GM18519 (cell line): ENCODE measurements around the gene IMPA2.

Source experiments
- ATAC-seq: cut with Tn5 transposase; IDR thresholded peaks from one replicate; pipeline ENCODE4 v1.9.1; 2021; ENCODE audit warnings: mild to moderate bottlenecking, moderate library complexity; ENCODE audit not compliant: unreplicated experiment, low FRiP score

IMPA2 gene

GRCh38 chr18:11986061-11986460 is 4.8 kb downstream of the IMPA2 start:
- ATAC-seq, result no peak

GRCh38 chr18:11987527-11987926 is 6.2 kb downstream of the IMPA2 start:
- no peak for ATAC-seq

- no peak for ATAC-seq
Observed at GRCh38 chr18:11989174-11989573, 7.9 kb downstream of the IMPA2 start.

- ATAC-seq, result no peak
Observed at GRCh38 chr18:11989966-11990380, 8.7 kb downstream of the IMPA2 start.

- no peak for ATAC-seq
Observed at GRCh38 chr18:11990539-11990938, 9.2 kb downstream of the IMPA2 start.

GRCh38 chr18:11991021-11991795 is 9.9 kb downstream of the IMPA2 start:
- no peak for ATAC-seq

GRCh38 chr18:11992096-11992790 is 10.9 kb downstream of the IMPA2 start:
- no peak for ATAC-seq

- no peak for ATAC-seq
Observed at GRCh38 chr18:11993264-11993916, 12.1 kb downstream of the IMPA2 start.

- ATAC-seq, result no peak
Observed at GRCh38 chr18:11994336-11994702, 13.0 kb downstream of the IMPA2 start.

GRCh38 chr18:11994703-11995444 is 13.6 kb downstream of the IMPA2 start:
- ATAC-seq, result no peak

- no peak for ATAC-seq
Observed at GRCh38 chr18:11995445-11996189, 14.3 kb downstream of the IMPA2 start.

GRCh38 chr18:11996190-11996754 is 15.0 kb downstream of the IMPA2 start:
- ATAC-seq, result no peak

GRCh38 chr18:11996907-11997306 is 15.6 kb downstream of the IMPA2 start:
- no peak for ATAC-seq

- no peak for ATAC-seq
Observed at GRCh38 chr18:11997466-11997865, 16.2 kb downstream of the IMPA2 start.

GRCh38 chr18:11998193-11998592 is 16.9 kb downstream of the IMPA2 start:
- no peak for ATAC-seq

GRCh38 chr18:11999429-11999828 is 18.1 kb downstream of the IMPA2 start:
- no peak for ATAC-seq

- ATAC-seq, result no peak
Observed at GRCh38 chr18:12000072-12000659, 18.9 kb downstream of the IMPA2 start.

GRCh38 chr18:12001421-12001820 is 20.1 kb downstream of the IMPA2 start:
- no peak for ATAC-seq

- ATAC-seq, result no peak
Observed at GRCh38 chr18:12003894-12004293, 22.6 kb downstream of the IMPA2 start.
